ENCODE data around the gene SMURF1. TPM values are rescaled to one million over a fixed set of nuclear protein-coding genes. Genes with fewer than 3 reads are reported as not detected.

SMURF1 gene
- total RNA-seq, 2 experiments from 2014 or later = 12.9 to 13.9 TPM

DNA sequence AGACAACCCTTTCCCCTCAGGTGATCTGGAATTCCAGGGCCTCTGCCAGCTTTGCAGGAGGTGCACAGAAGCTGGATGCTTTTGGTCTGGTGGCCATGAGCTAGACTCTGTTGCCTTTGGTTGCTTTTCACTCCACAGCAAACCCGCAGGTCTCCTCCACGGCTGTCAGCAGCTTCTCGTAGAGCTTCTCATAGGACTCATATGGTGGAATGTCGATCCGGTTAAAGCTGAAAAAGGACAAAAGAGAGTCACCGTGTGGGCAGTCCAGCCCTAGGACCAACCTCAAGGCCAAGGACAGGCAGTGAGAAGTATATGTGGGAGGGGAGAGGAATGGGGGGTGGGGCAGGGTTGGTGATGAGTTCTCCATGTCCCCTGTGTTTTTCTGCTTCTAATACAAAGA lies 113.5 kb downstream of the SMURF1 start:
- H3K27me3 Mint-ChIP-seq = no peaks in the 10 kb centered on the region
- H3K4me1 Mint-ChIP-seq = no peaks in the 10 kb centered on the region
- ATAC-seq (no peak), DNase-seq (no peak)
- no peak overlapping the region for H3K4me3 Mint-ChIP-seq
- H3K27ac Mint-ChIP-seq = no peak overlapping the region
- CTCF ChIA-PET = interaction anchor here (1.0 to 2.0 kb wide), 3 partner anchors 9 to 12 kb away, joined by 3 to 7 read pairs (median 4); no protein-coding TSS in a partner anchor
- no peaks in the 10 kb centered on the region for H3K9me3 Mint-ChIP-seq (ENCODE audit: low read depth)
- H3K36me3 Mint-ChIP-seq = peaks cover 15% of the 10 kb centered on the region

DNA sequence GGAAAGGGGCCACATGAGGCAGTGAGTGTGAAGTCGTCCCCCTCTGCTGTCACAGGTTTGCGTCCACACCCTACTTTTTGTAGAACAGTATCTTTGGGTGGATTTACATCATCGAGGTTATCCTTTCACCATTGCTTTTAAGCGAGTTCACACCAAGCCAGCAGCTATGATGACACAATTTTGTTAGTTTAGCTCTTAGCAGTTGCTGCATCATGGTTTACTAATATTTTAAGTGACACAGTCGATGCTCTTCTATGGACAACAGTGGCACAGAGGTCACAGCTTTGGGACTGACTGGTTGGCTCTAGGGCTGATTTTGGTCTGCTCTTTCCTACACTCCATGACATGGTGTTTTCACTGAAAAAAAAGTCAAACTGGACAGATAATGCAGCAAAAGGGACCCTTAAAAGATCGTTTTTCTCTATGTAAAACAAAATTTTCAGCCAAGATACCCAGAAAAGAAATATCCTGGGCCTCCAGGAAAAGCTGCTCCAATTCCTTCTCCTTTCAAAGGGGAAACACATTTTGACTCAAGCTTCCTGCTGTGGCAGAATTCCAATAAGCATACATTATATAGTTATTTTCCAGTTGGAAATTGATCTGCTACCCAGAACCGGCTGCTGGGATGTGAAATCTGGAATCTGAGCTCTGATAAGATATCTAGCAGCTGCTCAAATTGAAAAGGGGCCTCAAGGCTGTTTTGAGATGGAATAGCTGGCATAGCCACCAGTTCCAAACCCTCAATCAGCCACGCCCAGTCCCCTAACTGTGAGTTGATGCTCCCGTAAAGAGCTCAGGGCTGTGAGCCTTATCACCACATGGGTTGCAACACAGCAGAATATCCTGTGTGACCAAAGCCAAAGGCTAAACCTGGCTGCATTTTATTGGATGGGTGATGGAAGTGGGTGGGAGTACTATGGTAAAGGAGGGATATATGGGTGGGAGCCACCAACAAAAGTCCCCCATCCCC lies 114.2 kb downstream of the SMURF1 start:
- peaks cover 11% of the 10 kb centered on the region for H3K36me3 Mint-ChIP-seq
- H3K27ac Mint-ChIP-seq = no peak overlapping the region
- ATAC-seq (no peak), DNase-seq (no peak)
- H3K9me3 Mint-ChIP-seq (ENCODE audit: low read depth) = no peaks in the 10 kb centered on the region
- H3K27me3 Mint-ChIP-seq = no peaks in the 10 kb centered on the region
- no peak overlapping the region for H3K4me3 Mint-ChIP-seq
- CTCF ChIA-PET = interaction anchor here (1.0 to 2.0 kb wide), 3 partner anchors 9 to 11 kb away, joined by 3 to 7 read pairs (median 4); no protein-coding TSS in a partner anchor
- H3K4me1 Mint-ChIP-seq = no peaks in the 10 kb centered on the region

DNA sequence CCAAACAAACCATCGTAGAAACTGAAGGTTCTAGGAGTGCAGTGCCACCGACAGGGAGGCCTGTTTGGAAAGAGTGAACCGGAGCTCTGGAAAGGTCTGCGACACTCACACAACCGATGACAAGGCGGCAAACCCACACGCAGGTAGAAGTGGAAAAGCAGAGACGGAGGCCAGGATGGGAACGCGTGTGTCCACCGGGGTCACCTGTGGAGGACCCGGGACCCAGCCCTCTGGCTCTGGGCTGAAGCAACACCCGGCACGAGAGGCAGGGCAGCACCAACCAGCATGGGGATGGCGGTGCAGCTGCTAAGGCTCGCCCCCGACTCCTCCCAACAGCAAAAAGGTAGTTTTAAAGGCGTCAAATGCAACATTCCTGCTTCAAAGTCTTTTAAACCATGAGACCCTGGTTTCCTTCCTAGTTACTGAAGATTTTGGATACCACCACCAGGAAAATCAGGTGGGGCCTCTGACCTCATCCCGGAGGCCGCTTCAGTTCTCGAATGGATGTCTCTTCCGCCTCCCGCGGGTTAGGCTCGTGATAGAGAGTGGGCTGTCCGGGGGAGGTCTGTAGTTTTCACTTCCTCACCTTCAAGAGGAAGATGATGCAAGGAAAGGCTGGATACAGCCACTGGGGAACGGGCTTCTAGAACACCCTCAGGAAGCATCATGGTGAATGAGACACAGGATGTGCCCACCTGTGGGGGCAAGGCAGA lies 115.5 kb downstream of the SMURF1 start:
- Mint-ChIP-seq H3K4me1 (no peaks in the 10 kb centered on the region), H3K9me3 (ENCODE audit: low read depth) (no peaks in the 10 kb centered on the region), H3K27ac (no peak overlapping the region), H3K27me3 (no peaks in the 10 kb centered on the region), H3K4me3 (no peak overlapping the region), H3K36me3 (peaks cover 7% of the 10 kb centered on the region)
- CTCF ChIA-PET = no interaction called here
- no peak for DNase-seq
- ATAC-seq = no peak

- Mint-ChIP-seq H3K4me3 (no peak overlapping the region), H3K9me3 (ENCODE audit: low read depth) (no peaks in the 10 kb centered on the region), H3K4me1 (no peaks in the 10 kb centered on the region), H3K27ac (no peak overlapping the region), H3K27me3 (no peaks in the 10 kb centered on the region), H3K36me3 (peaks cover 11% of the 10 kb centered on the region)
- DNase-seq (no peak), ATAC-seq (no peak)
- CTCF ChIA-PET = no interaction called here
Observed at GRCh38 chr7:99027841-99028240, 116.1 kb downstream of the SMURF1 start.

DNA sequence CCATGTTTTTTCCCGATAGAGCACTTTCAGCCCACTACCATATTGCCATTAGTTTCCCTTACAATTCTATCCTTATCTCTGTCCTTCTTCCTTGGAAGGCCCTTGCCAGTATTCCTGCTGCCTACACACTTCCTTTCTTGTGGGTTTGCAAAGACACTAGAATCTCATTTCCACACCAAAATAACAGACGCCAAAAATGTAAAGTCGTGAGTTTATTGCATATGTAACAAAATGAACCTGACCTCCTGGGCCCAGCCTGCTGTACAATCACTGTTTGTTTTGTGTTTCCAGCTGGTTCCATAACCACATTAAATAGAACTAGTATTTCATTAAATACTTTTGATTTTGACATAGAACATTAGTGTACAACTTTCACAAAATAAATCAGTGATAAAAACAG lies 116.7 kb downstream of the SMURF1 start:
- Mint-ChIP-seq H3K36me3 (peaks cover 11% of the 10 kb centered on the region), H3K9me3 (ENCODE audit: low read depth) (no peaks in the 10 kb centered on the region), H3K4me1 (no peaks in the 10 kb centered on the region), H3K27me3 (no peaks in the 10 kb centered on the region), H3K4me3 (no peak overlapping the region), H3K27ac (no peak overlapping the region)
- CTCF ChIA-PET = no interaction called here
- no peak for DNase-seq
- ATAC-seq = no peak

- CTCF ChIA-PET = no interaction called here
- ATAC-seq (no peak), DNase-seq (no peak)
- Mint-ChIP-seq H3K9me3 (ENCODE audit: low read depth) (no peaks in the 10 kb centered on the region), H3K36me3 (peaks cover 24% of the 10 kb centered on the region), H3K4me3 (no peak overlapping the region), H3K4me1 (no peaks in the 10 kb centered on the region), H3K27me3 (no peaks in the 10 kb centered on the region), H3K27ac (no peak overlapping the region)
Observed at GRCh38 chr7:99024066-99024465, 119.8 kb downstream of the SMURF1 start.

DNA sequence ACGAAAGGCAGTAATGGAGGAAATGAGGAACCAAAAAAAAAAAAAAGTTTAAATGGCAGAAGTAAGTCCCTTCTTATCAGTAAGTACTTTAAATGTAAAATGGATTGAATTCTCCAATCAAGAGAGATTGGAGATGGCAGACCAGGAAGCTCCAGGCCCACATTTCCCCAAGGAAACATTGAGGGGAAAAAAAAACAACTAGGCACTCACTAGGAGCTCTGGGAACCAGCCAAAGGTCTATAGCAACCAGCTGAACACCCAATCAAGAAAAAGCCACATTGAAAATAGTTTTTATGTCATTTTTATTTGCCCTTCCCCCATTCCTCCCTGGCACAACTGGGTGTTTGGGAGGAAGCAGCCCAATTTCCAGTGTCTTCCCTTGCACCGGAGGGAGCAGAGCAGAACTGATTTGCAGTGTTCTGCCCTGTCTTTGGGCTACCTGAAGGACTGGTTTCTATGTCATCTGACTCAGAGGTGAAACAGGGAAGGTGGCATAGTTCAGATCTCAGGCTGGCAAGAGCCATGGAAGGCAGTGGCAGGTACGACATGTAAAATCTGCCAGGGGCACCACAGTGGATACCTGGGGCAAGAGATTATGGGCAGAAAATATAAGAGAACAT lies 121.9 kb downstream of the SMURF1 start:
- Mint-ChIP-seq H3K36me3 (peaks cover 32% of the 10 kb centered on the region), H3K4me1 (no peaks in the 10 kb centered on the region), H3K4me3 (no peak overlapping the region), H3K27ac (no peak overlapping the region), H3K9me3 (ENCODE audit: low read depth) (no peaks in the 10 kb centered on the region), H3K27me3 (no peaks in the 10 kb centered on the region)
- CTCF ChIA-PET = no interaction called here
- ATAC-seq = no peak
- DNase-seq = no peak

- CTCF ChIA-PET = interaction anchor here (0.8 kb wide), 1 partner anchor 9 kb away, joined by 4 read pairs; no protein-coding TSS in a partner anchor
- DNase-seq = no peak
- no peak overlapping the region for H3K4me3 Mint-ChIP-seq
- H3K27ac Mint-ChIP-seq = no peak overlapping the region
- H3K36me3 Mint-ChIP-seq = peaks cover 45% of the 10 kb centered on the region
- H3K4me1 Mint-ChIP-seq = no peaks in the 10 kb centered on the region
- no peaks in the 10 kb centered on the region for H3K9me3 Mint-ChIP-seq (ENCODE audit: low read depth)
- ATAC-seq = no peak
- H3K27me3 Mint-ChIP-seq = no peaks in the 10 kb centered on the region
Observed at GRCh38 chr7:99020413-99020715, 123.5 kb downstream of the SMURF1 start.

DNA sequence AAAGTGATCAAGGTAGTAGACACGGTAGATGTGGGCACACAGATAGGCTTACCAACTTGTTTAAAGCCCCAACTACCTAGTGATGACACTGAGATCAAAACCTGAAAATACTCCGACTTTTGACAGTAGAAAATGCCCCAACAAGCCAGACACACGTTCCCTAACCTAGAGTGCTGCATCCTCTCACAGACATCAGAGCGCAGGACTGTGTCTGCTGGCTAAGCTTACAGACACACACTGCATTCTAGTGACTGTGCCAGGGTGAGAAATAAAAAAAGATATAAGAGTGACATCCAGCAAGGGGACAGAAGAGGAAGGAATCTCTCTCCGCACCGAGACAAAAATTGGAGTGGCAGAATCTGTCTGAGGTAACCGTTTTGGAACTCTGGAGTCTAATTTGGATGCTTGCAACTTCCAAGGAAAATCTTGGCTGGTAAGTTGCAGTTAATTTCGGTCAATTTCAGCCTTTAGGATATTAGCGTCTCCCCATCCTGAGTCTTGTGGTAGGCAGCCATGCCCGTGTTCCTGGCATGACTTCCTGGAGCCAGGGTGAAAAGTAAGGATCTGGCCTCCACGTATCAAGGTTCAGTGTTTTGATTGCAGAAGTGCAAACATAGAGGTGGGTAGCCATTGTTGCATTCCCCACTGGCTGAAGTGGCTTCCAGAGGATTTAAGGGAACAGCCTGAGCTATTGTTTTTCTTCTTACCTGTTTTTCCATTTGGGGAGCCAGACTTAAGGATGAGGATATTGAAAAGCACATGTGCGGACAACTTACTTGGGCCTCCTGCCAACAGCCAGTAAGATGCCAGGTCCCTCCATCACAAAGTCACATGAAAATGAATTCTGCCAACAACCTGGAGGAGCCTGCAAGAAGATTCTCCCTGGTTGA lies 124.1 kb downstream of the SMURF1 start:
- no peak for ATAC-seq
- Mint-ChIP-seq H3K9me3 (ENCODE audit: low read depth) (no peaks in the 10 kb centered on the region), H3K36me3 (peaks cover 49% of the 10 kb centered on the region), H3K27ac (no peak overlapping the region), H3K27me3 (no peaks in the 10 kb centered on the region), H3K4me1 (no peaks in the 10 kb centered on the region), H3K4me3 (no peak overlapping the region)
- DNase-seq = peak; percentile 1
- CTCF ChIA-PET = interaction anchor here (1.5 kb wide), 1 partner anchor 10 kb away, joined by 3 read pairs; no protein-coding TSS in a partner anchor

- Mint-ChIP-seq H3K4me1 (no peaks in the 10 kb centered on the region), H3K27ac (no peak overlapping the region), H3K9me3 (ENCODE audit: low read depth) (no peaks in the 10 kb centered on the region), H3K36me3 (peaks cover 70% of the 10 kb centered on the region), H3K27me3 (no peaks in the 10 kb centered on the region), H3K4me3 (no peak overlapping the region)
- DNase-seq = no peak
- CTCF ChIA-PET = no interaction called here
- no peak for ATAC-seq
Observed at GRCh38 chr7:99016196-99016595, 127.7 kb downstream of the SMURF1 start.

DNA sequence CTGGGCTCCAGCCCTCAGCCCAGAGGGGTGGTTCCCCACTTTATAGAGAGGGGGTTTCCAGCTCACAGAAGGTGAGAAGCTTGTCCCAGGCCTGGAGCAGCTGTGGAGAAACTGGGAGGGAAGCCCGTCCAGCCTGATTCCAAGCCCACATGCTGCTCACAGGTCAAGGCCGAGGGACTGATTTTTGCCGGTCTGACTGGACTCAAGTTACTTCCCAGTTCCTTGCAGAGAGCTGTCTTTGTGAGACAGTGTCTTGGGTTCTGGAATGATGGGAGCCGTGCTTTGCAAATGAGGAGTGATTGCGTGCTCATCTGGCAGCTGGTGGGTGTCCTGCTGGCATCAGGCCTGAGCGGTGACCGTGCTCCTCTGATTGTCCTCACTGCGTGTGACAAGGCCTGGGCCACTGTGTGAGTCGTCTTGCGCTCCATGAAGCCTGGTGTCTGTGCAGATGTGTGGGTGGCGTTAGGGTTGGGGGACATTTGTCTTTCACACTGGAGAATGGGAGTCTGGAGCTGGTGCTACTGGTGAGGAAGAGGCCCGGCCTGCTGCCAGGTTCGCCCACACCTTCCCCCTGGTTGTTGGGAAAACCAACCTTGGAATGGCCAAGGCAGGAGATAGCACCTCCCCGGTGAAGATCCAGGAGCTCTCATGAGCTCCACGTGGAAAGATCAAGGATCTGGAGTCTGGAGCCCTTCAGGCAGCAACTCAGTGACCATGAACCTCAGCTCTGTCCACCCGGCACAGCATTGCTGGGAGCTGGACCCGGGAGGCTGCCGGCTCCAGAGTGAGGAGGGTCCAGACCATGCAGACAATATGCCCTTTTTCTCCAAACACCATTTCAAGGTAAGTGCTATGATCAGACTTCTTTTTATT lies 129.6 kb downstream of the SMURF1 start:
- ATAC-seq = no peak
- Mint-ChIP-seq H3K4me1 (no peaks in the 10 kb centered on the region), H3K4me3 (no peak overlapping the region), H3K27ac (no peak overlapping the region), H3K9me3 (ENCODE audit: low read depth) (no peaks in the 10 kb centered on the region), H3K27me3 (no peaks in the 10 kb centered on the region), H3K36me3 (peaks cover 68% of the 10 kb centered on the region)
- CTCF ChIA-PET = interaction anchor here (1.5 kb wide), 1 partner anchor 295 kb away, joined by 3 read pairs; no protein-coding TSS in a partner anchor
- DNase-seq = no peak

All from activated CD8-positive, alpha-beta memory T cell treated with anti-CD3 and anti-CD28 coated beads, Interleukin-2, amount 10 ng/mL, durations not matched to agents 7 days and 5 days (primary cell).